ENCODE results near the gene OGT. TPM values are rescaled to one million over a fixed set of nuclear protein-coding genes. Genes with fewer than 3 reads are reported as not detected.
"Not testable (repeated sequence)": the region's sequence is repeated elsewhere in the genome, so short reads cannot be mapped to it uniquely, and the experiment has no call there.

Gene OGT
- total and polyA plus RNA-seq, 10 of the 15 experiments (the other 5 are each of a cell fraction or from before 2014, with no cell fraction given) = 38.2 to 671 (median 107) TPM

DNA sequence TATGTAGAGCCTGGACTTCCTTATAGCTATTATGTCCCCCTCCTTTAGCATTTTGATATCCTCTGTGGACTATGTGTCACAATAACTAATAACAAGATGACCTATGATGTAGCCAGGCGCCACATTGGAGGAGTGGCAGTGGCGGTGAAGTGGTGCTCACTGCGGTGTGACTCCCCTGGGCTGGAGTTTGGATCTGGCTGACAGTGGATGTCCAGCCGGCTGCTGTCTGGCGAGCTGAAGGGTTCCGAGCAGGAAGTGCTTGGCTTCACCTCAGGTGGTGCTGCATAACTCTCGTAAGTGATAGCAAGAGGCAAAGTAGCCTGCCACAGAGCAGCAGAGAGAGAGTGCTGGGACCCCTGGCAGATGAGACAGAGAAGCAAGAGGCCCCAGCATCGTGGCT, 60.3 kb downstream of the OGT start:
- H3K36me3 ChIP-seq (ENCODE audit: control insufficient read depth in 2 of 2, insufficient read depth in 2 of 2, low read length in 1 of 2); H3K9ac ChIP-seq (ENCODE audit: control insufficient read depth, insufficient read depth, low read length); SMC1A ChIA-PET (ENCODE audit: uncharacterized antibody, unreplicated experiment); H3K4me2 ChIP-seq (ENCODE audit: control insufficient read depth, insufficient read depth); H3K27me3 ChIP-seq (replicated peaks in 1 of 2; ENCODE audit: control insufficient read depth in 2 of 2, insufficient read depth in 2 of 2, low read length in 1 of 2); H3K4me1 ChIP-seq (ENCODE audit: control insufficient read depth, insufficient read depth, low read length); DNase-seq (ENCODE audit: low read depth, low spot score); CTCF ChIA-PET; H4K20me1 ChIP-seq (ENCODE audit: control insufficient read depth, insufficient read depth); FAIRE-seq; POLR2A ChIA-PET; in situ Hi-C loops (cut with MboI); H3K27ac ChIP-seq (ENCODE audit: control insufficient read depth, insufficient read depth); intact Hi-C loops (cut with micrococcal nuclease; ENCODE audit: unreplicated experiment); H3K4me3 ChIP-seq; BruUV-seq (replicated peaks); H2AFZ ChIP-seq (ENCODE audit: control insufficient read depth, low read depth, low read length); H3K79me2 ChIP-seq (ENCODE audit: control insufficient read depth, insufficient read depth, low read length); H3K9me3 ChIP-seq (replicated peaks; ENCODE audit: control insufficient read depth, insufficient read depth, low read length); RAD21 ChIA-PET (ENCODE audit: unreplicated experiment); ATAC-seq: not testable (repeated sequence)
- WGBS (ENCODE audit: insufficient coverage, insufficient replicate concordance, low lambda C conversion rate, missing lambda C conversion rate) = 90% methylated on average over 6 of the region's 8 CpGs

DNA sequence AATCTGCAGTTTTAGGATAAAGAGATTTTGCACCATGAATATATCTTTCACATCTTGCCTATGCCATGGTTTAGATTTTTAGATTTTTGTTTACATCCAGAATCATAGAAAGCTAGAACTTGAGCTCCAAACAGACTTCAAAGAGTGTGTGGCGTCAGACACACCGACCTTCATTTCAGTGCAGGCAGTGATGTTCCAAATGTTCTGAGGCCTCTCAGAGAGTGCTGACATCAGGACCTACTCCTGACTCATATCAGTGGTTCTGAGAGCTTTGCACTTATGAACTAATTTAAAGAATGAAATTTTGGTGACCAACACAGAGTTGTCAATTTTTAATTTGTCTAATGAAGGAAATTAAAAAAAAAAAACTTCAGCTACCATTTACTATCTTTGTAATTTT, 67.1 kb downstream of the OGT start:
- CTCF ChIA-PET = interaction anchor here (1.1 kb wide), 1 partner anchor 52 kb away, joined by 3 read pairs; no protein-coding TSS in a partner anchor

More for the DNA sequence above, 67.1 kb downstream of the OGT start:
- intact Hi-C loops (cut with micrococcal nuclease; ENCODE audit: unreplicated experiment) (no loop called here), in situ Hi-C loops (cut with MboI) (no loop called here)
- H2AFZ ChIP-seq (ENCODE audit: control insufficient read depth, low read depth, low read length) = no peak overlapping the region
- H3K27ac ChIP-seq (ENCODE audit: control insufficient read depth, insufficient read depth) = no peak overlapping the region
- DNase-seq (ENCODE audit: low read depth, low spot score) (no peak), FAIRE-seq (no peak), ATAC-seq (no peak)
- no peaks in the 10 kb centered on the region for H4K20me1 ChIP-seq (ENCODE audit: control insufficient read depth, insufficient read depth)
- no peaks in the 10 kb centered on the region for H3K9me3 ChIP-seq (replicated peaks; ENCODE audit: control insufficient read depth, insufficient read depth, low read length)
- no peaks in the 10 kb centered on the region; a peak in 1 of 4 replicates for H3K36me3 ChIP-seq (ENCODE audit: control insufficient read depth in 2 of 2, insufficient read depth in 2 of 2, low read length in 1 of 2)
- no peak overlapping the region for H3K9ac ChIP-seq (ENCODE audit: control insufficient read depth, insufficient read depth, low read length)
- no TSS peak for BruUV-seq (replicated peaks)
- H3K4me3 ChIP-seq = no peak overlapping the region
- ChIA-PET SMC1A (ENCODE audit: uncharacterized antibody, unreplicated experiment) (interaction anchor here (0.7 to 1.6 kb wide), 3 partner anchors 9 to 50 kb away, joined by 3 to 6 read pairs (median 5); no protein-coding TSS in a partner anchor), RAD21 (ENCODE audit: unreplicated experiment) (interaction anchor here (0.5 kb wide), 1 partner anchor 86 kb away, joined by 3 read pairs; no protein-coding TSS in a partner anchor), POLR2A (no interaction called here)
- H3K27me3 ChIP-seq (replicated peaks in 1 of 2; ENCODE audit: control insufficient read depth in 2 of 2, insufficient read depth in 2 of 2, low read length in 1 of 2) = no peaks in the 10 kb centered on the region
- H3K4me2 ChIP-seq (ENCODE audit: control insufficient read depth, insufficient read depth) = no peak overlapping the region
- no peaks in the 10 kb centered on the region for H3K4me1 ChIP-seq (ENCODE audit: control insufficient read depth, insufficient read depth, low read length)
- H3K79me2 ChIP-seq (ENCODE audit: control insufficient read depth, insufficient read depth, low read length) = no peaks in the 10 kb centered on the region
- TF ChIP-seq YY1 (IDR thresholded peaks at IDR 0.05; ENCODE audit: low read depth, low read length) (no peak), MTA3 (IDR thresholded peaks at IDR 0.05; ENCODE audit: borderline replicate concordance, low read length) (no peak), TCF12 (IDR thresholded peaks at IDR 0.05; ENCODE audit: low read depth, low read length) (no peak), TCF3 (IDR thresholded peaks at IDR 0.05; ENCODE audit: borderline replicate concordance, insufficient read depth, low read depth, low read length) (no peak), POLR2AphosphoS2 (IDR thresholded peaks at IDR 0.05; ENCODE audit: low read depth, low read length) (no peak), RAD51 (IDR thresholded peaks at IDR 0.05) (no peak), ASH2L (IDR thresholded peaks at IDR 0.05; ENCODE audit: borderline replicate concordance, low read depth) (no peak), JUNB (IDR thresholded peaks at IDR 0.05) (no peak), RUNX3 (IDR thresholded peaks at IDR 0.05; ENCODE audit: low read length) (no peak)
- TF ChIP-seq, protein P1, sequence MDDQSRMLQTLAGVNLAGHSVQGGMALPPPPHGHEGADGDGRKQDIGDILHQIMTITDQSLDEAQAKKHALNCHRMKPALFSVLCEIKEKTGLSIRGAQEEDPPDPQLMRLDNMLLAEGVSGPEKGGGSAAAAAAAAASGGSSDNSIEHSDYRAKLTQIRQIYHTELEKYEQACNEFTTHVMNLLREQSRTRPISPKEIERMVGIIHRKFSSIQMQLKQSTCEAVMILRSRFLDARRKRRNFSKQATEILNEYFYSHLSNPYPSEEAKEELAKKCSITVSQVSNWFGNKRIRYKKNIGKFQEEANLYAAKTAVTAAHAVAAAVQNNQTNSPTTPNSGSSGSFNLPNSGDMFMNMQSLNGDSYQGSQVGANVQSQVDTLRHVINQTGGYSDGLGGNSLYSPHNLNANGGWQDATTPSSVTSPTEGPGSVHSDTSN (IDR thresholded peaks at IDR 0.05; ENCODE audit: insufficient replicate concordance, low read depth, low read length) = no peak
- WGBS (ENCODE audit: insufficient coverage, insufficient replicate concordance, low lambda C conversion rate, missing lambda C conversion rate) = 98% methylated on average over 2 of the region's 2 CpGs

Data from GM12878 (cell line).